DMS153 (cell line): ENCODE results near the gene NOXA1.
"Not testable (repeated sequence)": the region's sequence is repeated elsewhere in the genome, so short reads cannot be mapped to it uniquely, and the experiment has no call there.

ENCODE experiments used
- DNase-seq: peaks from one replicate; lab custom pipeline; 2025; lab: John Stamatoyannopoulos, UW

Gene NOXA1, protein sequence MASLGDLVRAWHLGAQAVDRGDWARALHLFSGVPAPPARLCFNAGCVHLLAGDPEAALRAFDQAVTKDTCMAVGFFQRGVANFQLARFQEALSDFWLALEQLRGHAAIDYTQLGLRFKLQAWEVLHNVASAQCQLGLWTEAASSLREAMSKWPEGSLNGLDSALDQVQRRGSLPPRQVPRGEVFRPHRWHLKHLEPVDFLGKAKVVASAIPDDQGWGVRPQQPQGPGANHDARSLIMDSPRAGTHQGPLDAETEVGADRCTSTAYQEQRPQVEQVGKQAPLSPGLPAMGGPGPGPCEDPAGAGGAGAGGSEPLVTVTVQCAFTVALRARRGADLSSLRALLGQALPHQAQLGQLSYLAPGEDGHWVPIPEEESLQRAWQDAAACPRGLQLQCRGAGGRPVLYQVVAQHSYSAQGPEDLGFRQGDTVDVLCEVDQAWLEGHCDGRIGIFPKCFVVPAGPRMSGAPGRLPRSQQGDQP

DNA sequence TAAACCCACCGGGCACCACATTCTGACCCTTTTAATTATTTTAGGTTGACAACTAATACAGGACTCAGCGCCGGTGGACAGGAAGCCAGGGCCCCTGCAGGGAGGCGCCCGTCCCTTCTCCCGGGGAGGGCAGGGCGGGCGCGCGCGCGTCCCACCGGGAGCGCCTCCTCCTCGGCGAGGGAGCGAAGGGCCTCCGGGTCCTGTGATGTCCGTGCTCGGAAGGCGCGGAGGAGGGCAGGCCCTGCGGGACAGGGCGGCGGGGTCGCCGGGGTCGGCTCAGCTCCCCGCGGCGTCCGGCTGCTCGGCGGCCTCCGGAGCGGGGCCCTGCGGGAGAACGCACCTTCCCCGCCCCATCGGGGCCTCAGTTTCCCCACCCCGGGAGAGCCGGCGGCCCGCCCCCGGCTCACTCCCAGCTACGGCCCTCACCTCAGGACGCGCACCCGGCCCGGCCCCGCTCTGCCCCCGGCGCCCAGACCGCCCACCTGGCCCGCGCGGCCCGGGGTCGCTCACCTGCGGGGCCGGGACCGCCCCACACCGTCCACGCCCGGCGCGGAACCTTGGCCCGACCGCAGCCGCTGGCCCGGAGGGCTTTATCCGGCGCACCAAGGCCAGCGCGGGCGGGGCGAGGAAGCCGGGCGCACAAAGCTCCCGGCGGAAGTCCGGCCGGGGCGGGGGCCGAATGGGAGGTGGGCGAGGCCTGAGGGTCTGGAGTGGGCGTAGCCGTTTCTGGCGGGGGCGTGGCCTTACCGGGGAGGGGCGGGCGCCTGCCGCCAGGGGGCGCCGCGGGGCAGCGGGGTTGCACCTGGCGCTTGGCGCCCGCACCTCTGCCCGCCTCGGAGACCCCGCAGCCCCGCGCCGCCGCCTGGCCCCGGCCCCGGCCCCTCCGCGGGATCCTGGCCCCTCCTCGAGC lies at the start of gene NOXA1, which contains the start of gene EXD3:
Gene NOXA1 (plus strand): TSS at position 790 of the 910 bp plus-strand sequence. CDS start 137 bp downstream, outside the sequence.
Gene EXD3 (minus strand): TSS at position 559 of the 910 bp plus-strand sequence. CDS start 27,805 bp downstream, outside the sequence.
- peak; percentile 85 for DNase-seq

GRCh38 chr9:137373611-137373980 lies 49.6 kb upstream of the NOXA1 start:
- DNase-seq, result no peak

DNA sequence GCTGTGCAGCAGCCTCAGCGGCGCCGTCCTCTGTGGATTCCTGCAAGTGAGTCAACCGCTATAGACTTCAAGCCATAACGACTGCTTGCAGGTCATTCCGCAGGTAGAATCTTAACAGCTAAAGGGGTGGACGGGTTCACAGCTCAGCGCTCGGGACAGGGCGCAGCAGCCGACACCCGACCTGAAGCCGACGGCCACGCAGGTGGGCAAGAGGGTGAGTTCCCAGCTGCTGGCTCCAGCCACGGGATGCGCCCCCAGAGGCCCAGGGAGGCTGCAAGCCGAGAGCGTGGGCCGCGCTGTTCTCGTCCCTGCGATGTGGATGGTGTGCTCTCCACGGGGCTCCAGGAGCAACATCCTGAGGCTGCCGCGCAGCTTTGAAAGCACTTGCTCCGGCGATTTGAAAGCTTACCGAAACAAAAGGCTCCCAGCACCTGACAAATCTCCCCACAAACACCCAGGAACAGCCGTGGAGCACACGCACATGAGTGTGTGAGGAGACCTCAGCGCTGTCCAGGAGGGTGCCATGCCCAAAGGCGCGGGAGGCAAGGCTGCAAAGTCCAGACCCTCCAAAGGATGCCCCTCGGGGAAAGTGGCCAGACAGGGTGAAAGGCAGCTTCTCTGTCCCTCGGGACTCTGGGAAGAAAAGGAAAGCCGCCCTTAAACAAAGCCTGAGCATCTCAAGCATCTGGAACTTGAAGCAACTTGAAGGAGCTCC lies 48.9 kb upstream of the NOXA1 start:
- DNase-seq, result no peak

DNA sequence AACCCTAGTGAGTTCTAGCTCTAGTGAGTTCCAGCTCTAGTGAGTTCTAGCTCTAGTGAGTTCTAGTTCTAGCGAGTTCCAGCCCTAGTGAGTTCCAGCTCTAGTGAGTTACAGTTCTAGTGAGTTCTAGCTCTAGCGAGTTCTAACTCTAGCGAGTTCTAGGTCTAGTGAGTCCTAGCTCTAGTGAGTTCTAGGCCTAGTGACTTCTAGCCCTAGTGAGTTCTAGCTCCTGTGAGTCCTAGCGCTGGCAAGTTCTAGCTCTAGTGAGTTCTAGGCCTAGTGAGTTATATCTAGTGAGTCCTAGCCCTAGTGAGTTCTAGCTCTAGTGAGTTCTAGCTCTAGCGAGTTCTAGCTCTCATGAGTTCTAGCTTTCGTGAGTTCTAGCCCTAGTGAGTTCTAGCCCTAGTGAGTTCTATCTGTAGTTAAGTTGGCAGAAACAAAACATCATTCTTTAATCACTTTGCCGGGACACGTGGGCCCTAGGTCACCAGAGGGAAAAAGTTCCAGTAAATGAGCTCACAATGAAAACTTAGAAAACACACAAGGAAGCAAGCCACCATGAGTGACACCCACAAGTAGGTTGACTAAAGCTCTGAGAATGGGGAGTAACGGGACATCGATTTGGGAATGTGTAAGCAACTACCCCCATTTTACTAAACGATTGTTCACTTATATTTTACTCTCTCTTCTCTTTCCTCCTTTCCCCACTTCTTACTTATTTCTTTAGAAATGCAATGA lies 47.7 kb upstream of the NOXA1 start:
- no peak for DNase-seq

DNA sequence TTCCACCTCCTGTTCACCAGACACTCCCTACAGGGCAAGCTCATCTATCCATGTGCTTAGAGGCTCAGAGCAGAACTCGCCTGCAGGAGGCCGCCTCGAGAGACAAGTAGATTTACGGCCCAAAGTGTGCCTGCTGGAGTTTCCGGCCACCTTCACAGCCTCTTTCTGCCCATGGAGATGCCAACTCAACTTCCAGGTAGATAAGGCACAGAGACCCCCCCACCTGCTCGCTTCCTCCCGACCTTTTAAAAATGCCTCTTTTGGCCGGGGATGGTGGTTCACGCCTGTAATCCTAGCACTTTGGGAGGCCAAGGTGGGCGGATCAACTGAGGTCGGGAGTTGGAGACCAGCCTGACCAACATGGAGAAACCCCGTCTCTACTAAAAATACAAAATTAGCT lies 46.8 kb upstream of the NOXA1 start:
- no peak for DNase-seq

GRCh38 chr9:137378688-137379410 lies 44.3 kb upstream of the NOXA1 start:
- not testable (repeated sequence) for DNase-seq

- no peak for DNase-seq
Measured at GRCh38 chr9:137379761-137380161, 43.4 kb upstream of the NOXA1 start.

DNA sequence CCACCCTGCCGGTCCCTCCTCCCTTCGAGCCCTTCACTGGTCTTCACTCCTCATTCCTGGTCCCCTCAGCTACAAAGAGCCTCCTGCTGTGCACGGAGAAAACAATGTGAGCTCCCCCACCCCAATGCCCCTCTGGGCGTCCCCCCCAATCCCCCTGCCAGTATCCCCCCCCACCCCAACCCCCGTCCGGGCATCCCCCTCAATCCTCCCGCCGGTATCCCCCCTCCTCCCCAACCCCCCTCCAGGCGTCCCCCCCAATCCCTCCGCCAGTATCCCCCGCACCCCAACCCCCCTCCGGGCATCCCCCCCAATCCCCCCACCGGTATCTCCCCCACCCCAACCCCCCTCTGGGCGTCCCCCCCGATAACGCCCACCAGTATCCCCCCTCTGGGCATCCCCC lies 43.0 kb upstream of the NOXA1 start:
- DNase-seq, result no peak

DNA sequence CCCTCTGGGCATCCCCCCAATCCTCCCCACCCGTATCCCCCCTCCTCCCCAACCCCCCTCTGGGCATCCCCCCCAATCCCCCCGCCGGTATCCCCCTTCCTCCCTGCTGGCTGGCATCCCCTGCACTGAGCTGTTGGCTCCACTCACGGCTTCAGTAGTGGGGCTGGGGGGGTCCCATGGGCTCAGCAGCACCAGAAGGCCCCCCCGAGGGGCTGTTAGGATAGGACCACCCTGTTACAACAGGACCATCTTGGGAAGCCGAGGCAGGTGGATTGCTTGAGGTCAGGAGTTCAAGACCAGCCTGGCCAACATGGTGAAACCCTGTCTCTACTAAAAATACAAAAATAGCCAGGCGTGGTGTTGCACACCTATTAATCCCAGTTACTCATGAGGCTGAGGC lies 42.6 kb upstream of the NOXA1 start:
- DNase-seq, result no peak

- DNase-seq, result no peak
Measured at GRCh38 chr9:137381501-137382443, 41.4 kb upstream of the NOXA1 start.

DNA sequence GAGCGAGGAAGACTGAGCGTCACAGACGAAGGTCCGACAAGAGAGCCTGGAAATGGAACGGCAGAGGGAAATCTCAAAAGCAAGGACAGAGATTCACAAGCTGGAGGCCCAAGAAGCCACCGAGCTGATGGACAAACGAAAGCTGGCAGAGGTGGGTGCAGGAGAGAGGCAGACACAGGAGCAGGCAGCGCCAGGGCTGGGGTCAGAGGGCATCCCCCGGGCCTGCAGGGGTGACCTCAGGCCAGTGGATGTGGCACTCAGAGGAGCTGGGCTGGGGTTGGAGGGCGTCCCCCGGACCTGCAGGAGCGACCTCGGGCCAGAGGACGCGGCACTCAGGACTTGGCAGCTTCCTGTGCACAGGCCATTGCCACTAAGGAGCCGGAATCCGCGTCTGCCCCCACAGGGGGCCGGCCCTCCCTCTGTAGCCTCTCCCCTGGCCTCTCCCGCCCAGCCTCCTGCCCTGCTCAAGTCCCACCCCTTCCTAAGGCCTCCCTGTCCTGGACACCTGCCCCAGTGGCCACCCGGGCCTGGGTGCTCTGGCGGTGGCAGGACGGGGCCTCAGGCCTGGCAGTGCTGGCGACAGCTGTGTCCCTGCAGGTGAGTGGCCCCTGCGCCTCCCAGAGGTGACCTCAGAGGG lies 40.6 kb upstream of the NOXA1 start:
- DNase-seq, result no peak

- no peak for DNase-seq
Measured at GRCh38 chr9:137383081-137383783, 40.0 kb upstream of the NOXA1 start.

DNA sequence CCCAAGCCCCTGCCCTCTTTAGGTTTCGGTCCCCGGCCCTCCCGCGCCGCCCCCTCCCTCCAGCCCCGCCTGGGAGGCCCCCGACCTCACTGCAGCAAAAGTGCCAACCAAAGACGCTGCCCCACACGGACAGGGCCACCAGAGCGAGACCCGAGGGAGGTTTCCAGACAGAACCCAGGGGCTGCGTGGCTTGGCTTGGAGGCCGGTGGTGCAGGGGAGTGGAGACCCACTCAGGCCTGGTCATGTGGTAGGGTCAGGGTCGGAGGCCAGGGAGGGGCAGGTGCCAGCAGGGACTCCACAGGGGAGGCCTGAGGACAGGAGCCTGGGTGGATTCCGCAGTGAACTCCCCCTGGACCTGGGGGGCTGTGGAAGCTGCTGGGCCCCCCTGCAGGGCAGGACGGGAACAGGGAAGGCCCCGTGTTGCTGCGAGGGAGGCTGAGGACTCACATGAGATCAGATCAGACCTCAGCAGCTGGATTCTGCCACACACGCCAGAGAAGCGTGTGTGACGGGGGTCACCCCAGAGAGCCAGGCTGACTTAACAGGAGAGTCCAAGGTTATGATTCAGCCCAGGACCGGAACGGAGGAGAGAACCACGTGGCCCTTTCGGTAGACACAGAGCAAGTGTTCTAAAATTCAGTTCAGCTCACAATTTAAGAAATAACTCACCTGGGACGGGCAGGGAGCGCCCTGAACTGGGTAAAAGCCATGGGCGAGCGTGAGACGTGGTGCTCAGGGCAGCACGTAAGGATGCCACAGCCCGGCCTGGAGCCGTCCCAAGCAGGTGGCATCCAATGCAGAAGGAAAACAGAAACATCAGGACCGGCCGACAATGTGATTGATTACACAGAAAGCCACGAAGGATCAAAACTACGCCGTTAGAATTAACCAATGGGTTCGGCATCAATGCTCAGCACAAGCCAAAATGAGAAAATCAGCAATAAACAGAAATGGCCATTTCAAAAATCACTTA lies 39.1 kb upstream of the NOXA1 start:
- DNase-seq, result no peak

DNA sequence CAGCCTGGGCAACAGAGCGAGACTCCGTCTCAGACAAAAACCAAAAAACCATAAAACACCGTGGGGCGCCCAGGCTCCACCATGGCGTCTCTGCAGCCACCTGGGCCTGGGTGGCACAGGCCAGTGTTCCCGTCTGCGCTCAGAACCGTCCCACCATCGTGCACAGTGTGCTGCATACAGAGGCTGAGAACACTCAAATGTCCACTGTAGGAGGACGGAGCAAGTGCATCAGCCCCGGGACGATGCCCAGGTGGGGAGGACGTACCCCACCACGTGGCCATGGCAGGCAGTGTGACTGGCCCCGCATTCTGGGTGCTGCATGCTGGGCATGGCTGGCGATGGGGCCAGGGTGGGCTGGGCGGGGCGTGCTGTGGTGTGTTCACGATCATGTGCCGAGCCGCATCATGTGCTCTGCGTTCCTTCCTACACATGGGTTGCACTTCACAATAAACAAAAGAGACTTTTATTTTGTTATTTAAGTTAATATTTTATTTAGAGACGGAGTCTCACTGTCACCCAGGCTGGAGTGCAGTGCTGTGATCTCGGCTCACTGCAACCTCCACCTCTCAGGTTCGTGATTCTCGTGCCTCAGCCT lies 38.0 kb upstream of the NOXA1 start:
- DNase-seq, result no peak

- DNase-seq, result not testable (repeated sequence)
Measured at GRCh38 chr9:137386507-137387113, 36.6 kb upstream of the NOXA1 start.
